HG02943 (cell line): ENCODE results near the gene TMEM52B.
"Not testable (repeated sequence)": the region's sequence is repeated elsewhere in the genome, so short reads cannot be mapped to it uniquely, and the experiment has no call there.

Source experiments
- ATAC-seq: cut with Tn5 transposase; IDR thresholded peaks from one replicate; pipeline ENCODE4 v1.9.1; 2021; ENCODE audit warnings: mild to moderate bottlenecking, low read depth, moderate library complexity; ENCODE audit not compliant: unreplicated experiment

The TMEM52B gene

DNA sequence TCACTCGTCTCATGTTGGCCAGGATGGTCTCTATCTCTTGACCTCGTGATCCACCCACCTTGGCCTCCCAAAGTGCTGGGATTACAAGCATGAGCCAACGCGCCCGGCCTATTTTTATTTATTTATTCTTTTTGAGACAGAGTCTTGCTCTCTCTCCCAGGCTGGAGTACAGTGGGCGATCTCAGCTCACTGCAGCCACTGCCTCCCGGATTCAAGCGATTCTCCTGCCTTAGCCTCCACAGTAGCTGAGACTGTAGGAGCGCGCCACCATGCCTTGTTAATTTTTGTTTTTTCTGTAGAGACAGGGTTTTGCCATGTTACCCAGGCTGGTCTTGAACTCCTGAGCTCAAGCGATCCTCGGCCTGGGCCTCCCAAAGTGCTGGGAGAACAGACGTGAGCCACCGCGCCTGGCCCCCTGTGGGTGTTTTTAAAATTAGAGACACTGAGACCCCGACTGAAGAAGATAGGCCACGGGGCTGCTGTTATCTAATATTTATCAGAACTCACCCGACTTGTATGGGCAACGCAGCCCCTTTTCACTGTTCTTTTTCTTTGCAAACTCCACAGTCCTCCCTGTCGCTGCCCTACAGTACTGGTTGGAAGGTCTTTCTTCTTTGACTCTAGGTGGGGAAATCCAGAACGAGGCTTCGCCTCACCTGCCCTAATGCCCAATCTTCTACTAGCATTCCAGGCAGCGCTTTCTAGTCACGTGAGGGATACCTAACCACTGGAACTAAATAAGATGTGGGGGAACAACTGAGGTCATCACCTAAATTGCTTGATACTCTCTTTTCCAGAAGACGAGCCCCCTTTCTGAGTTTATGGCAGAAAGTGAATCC lies 32.5 kb downstream of the TMEM52B start:
- no peak for ATAC-seq

DNA sequence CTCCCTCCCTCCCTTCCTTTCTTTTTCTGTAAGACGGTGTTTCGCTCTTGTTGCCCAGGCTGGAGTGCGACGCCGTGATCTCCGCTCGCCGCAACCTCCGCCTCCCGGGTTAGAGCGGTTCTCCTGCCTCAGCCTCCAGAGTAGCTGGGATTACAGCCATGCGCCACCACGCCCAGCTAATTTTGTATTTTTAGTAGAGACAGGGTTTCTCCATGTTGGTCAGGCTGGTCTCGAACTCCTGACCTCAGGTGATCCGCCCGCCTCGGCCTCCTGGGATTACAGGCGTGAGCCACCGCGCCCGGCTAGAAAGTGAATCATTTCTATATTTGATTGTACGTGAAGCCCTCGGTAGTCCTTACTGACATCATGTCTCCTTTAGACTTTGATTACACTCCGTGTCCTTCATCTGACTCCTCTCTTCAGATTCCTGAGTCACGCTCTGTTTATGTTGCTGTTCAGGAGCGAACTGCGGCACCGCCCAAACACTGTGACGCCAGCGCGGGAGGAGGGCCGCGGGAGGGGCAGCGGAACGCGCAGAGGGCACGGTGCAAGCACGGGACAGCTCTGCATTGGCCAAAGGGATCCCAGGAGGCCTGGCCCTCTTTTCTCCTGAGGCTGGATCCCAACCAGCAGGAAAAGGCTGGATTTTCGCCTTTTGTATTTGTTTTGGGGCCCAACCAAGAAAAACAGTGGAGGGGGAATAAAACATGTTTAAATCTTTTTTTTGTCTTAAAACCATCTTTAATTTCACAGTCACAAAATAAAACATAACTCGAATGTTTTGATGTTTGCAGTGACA lies 33.3 kb downstream of the TMEM52B start:
- no peak for ATAC-seq

DNA sequence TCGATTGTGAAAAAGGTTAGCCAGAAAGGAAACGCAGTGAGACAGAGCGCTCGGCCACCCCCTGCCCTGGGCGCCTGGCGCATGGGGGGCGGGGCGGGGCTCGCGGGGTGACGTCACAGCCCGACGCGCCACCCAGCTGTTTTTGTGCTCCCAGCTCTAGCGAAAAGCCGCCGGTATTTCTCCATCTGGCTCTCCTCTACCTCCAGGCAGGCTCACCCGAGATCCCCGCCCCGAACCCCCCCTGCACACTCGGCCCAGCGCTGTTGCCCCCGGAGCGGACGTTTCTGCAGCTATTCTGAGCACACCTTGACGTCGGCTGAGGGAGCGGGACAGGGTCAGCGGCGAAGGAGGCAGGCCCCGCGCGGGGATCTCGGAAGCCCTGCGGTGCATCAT lies 33.9 kb downstream of the TMEM52B start, which contains the start of gene GABARAPL1:
Gene GABARAPL1 (plus strand): TSS at position 139 of the 393 bp plus-strand sequence. CDS start 253 bp downstream, at position 392.
- ATAC-seq: peak; percentile 58

GRCh38 chr12:10213168-10214135 lies 34.6 kb downstream of the TMEM52B start:
- ATAC-seq: peak; percentile 48

GRCh38 chr12:10214136-10214894 lies 35.5 kb downstream of the TMEM52B start:
- ATAC-seq: no peak

- no peak for ATAC-seq
Measured at GRCh38 chr12:10214895-10215267, 36.0 kb downstream of the TMEM52B start.

GRCh38 chr12:10215436-10215835 lies 36.6 kb downstream of the TMEM52B start:
- ATAC-seq: no peak

DNA sequence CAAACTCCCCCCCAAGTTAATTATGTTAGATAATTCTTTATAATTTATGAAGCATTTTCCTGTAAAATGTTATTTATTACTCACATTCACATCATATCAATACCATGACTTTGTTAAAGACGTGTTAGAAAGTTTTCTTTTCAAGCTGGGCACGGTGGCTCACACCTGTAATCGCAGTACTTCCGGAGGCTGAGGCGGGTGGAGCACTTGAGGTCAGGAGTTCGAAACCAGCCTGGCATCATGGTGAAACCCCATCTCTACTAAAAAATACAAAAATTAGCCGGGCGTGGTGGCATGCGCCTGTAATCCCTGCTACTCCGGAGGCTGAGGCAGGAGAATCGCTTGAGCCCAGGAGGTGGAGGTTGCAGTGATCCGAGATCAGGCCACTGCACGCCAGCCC lies 37.1 kb downstream of the TMEM52B start:
- ATAC-seq: not testable (repeated sequence)

DNA sequence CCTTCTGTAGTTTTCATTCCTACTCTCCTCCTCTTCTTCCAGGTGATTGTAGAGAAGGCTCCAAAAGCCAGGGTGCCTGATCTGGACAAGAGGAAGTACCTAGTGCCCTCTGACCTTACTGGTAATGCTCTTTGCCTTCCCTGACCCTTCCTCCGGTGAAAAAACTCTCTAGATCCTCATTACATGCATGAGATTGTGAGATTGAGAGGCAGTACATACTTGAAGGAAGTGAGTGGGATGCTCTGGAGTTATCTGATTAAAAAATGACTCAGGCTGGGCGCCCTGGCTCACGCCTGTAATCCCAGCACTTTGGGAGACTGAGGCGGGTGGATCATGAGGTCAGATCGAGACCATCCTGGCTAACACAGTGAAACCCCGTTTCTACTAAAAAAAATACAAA lies 39.2 kb downstream of the TMEM52B start:
- no peak for ATAC-seq

- ATAC-seq: no peak
Measured at GRCh38 chr12:10220398-10221077, 41.7 kb downstream of the TMEM52B start.

GRCh38 chr12:10221846-10222245 lies 43.0 kb downstream of the TMEM52B start:
- ATAC-seq: no peak

- ATAC-seq: no peak
Measured at GRCh38 chr12:10223208-10223607, 44.4 kb downstream of the TMEM52B start.

GRCh38 chr12:10225426-10225825 lies 46.6 kb downstream of the TMEM52B start:
- not testable (repeated sequence) for ATAC-seq

GRCh38 chr12:10226086-10226485 lies 47.3 kb downstream of the TMEM52B start:
- no peak for ATAC-seq

GRCh38 chr12:10226731-10227130 lies 47.9 kb downstream of the TMEM52B start:
- no peak for ATAC-seq

DNA sequence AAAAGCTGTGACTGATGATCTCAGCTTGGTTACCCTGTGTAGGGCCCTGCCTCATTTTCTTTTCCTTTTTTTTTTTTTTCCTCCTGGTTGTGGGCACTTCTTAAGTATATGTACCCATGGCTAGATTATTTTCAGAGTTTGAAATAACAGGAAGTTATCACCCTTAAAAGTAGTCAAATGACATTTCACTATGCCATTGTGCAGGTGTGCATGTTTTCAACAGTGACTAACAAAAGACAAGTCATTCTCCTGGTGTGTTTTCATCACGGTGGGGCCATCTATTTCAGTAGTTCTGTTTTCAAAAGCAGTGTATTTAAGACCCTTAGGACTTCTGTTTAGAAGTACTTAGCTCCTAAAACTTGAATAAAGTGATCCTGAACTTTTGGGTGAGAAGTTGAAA lies 48.8 kb downstream of the TMEM52B start:
- no peak for ATAC-seq

GRCh38 chr12:10234562-10234961 lies 55.7 kb downstream of the TMEM52B start:
- ATAC-seq: no peak

GRCh38 chr12:10235761-10236631 lies 57.2 kb downstream of the TMEM52B start:
- no peak for ATAC-seq
